GM19372 (cell line): Measurements from ENCODE around the gene UGT1A6.
"Not testable (repeated sequence)": the region's sequence is repeated elsewhere in the genome, so short reads cannot be mapped to it uniquely, and the experiment has no call there.

ENCODE experiments used
- ATAC-seq: cut with Tn5 transposase; IDR thresholded peaks from one replicate; pipeline ENCODE4 v1.9.1; 2021; ENCODE audit warnings: mild to moderate bottlenecking, low read depth, moderate library complexity; ENCODE audit not compliant: unreplicated experiment

Gene UGT1A6

DNA sequence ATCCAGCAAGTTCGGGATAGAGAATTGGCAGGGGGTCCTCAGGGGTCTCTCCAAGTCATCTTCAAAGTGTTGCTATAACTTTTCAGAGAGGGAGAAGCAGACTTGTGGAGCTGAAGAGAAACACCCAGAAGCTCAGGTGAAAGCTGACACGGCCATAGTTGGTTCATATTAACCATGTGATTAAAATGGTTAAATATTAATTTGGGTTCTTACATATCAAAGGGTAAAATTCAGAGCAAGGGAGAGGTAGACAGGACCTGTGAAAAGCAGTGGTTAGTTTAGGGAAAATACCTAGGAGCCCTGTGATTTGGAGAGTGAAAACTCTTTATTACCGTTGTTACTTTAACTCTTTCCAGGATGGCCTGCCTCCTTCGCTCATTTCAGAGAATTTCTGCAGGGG, at the start of gene UGT1A6:
TSS of gene UGT1A6 (plus strand) at position 243 of the 400 bp plus-strand sequence. CDS start at position 358, 115 bp downstream.
- ATAC-seq: no peak

DNA sequence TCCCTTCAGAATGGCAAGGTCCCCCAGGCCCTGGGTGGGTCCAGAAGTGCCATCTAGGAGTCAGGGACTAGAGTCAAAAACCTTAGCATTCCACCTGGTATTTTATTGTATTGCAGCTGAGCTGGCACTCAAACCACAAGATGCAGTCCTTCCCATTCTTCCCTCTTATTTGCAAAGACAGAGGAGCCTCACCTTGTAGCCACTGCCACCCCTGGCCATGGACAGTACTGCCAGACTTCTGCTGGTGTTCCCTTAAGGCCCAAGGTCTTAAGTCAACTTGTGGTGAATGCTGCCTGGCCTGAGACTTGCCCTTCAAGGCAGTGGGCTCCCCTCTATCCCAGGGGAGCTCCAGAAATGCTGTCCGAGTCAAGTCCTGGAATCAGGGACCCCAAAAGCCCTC, 49.6 kb upstream of the UGT1A6 start:
- no peak for ATAC-seq

DNA sequence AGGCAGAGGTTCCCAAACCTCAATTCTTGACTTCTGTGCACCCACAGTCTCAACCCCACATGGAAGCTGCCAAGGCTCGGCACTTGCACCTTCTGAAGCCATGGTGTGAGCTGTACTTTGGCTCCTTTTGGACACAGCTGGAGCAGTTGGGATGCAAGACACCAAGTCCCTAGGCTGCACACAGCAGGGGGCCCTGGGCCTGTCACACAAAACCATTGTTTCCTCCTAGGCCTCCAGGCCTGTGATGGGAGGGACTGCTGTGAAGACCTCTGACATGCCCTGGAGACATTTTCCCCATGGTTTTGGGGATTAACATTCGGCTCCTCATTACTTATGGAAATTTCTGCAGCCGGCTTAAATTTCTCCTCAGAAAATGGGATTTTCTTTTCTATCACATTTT, 46.7 kb upstream of the UGT1A6 start:
- not testable (repeated sequence) for ATAC-seq

DNA sequence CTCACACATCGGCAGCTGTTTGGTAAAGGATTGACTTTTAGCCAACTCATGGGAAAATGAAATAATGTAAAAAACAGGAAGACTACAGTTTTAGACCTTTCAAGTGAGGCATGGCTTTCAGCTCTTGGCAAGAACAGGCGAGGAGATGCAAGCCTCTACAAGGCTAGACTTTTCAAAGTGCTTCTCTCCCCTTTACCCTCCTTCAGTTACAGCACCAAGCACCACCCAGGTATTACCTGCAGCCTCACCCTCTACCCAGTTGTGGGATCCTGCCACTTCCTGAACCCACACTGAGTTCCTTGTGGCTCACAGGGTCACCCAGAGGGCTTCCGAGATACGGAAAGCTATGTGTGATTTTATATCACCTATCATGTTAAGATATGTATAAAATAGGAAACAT, 41.7 kb upstream of the UGT1A6 start:
- no peak for ATAC-seq

DNA sequence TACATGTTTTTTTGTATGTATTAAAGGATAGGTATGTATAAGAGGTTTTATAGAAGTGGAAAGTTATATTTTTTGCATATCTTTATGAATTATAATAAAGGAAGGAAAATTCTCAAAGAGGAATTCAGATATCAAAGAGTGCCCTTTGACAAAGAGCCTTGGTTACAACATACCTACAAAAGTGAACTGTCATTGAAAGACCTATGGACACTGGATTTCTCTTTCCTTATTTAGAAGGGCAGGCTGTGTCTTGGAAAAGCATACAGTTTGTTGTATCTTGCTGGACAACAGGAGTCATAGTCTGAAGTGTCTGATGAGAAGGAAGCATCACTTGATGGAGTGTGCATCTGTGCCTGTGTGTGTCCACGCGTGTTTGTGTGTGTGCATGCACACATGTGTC, 41.3 kb upstream of the UGT1A6 start:
- ATAC-seq: no peak

DNA sequence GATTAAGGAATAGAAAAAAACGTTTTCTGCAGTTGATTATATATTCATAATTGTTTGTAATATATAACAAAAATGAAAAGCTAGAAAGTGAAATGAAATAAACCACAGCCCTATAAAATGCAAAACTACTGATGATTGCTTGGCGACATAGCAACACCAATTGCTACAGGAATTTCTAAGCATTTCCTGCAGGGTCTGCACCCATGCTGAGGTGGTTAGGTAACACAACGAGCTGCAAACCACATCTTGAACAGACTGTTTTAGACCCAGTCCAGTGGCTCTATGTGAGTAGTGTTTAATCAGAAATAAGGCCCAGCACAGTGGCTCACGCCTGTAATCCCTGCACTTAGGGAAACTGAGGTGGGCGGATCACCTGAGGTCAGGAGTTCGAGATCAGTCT, 38.2 kb upstream of the UGT1A6 start:
- no peak for ATAC-seq

DNA sequence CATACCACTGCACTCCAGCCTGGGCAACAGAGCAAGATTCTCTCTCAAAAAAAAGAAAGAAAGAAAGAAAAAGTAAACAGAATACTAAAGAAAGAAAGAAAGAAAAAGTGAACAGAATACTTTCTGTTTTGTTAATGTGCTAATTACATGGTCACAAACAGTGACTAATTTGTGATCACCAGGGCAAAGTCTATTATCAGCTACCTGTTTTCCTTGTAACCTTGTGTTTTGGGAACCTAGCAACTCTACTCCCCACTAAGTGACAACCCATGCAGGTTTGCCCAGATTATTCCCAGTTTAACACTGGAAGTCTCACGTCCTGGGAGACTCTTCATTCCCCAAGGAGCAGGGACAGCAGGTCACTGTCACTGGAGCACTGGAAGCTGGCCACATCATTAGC, 37.6 kb upstream of the UGT1A6 start:
- no peak for ATAC-seq

DNA sequence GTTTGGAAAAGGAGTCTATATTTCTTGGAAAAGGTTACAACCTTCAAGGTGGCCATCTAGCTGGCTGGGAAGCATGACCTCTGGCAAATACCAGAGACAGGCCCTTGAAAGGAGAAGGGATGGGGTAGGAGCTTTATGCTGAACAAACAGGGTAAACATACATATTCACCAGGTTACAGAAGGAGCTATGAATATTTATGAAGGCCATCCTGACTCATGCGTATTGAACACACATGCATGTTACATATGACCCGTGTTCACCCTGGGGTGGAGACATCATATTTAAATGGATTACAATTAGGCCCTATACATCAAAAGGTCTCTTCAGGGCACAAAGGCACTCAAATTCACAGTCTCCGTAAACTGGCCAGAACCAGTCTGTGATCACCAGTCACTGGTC, 36.7 kb upstream of the UGT1A6 start:
- ATAC-seq: not testable (repeated sequence)

DNA sequence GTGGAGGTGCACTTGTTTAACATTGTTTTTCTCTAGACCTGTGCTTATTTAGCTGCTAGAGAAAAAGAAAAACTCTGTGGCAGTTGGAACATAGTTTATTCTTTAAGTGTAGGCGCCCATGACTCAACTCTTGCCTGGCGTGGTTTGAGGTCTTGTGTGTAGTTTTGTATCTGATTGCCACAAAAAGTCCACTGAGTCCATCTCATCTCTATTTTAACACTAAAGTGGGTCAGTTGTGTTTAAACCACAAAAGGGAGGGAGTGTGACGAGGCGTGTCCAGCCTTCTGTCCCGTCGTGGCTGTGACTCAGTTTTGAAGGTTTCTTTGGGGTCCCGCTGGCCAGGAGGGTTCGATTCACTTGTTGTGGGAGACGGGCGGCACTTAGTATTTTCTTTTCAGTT, 36.2 kb upstream of the UGT1A6 start:
- ATAC-seq: no peak

DNA sequence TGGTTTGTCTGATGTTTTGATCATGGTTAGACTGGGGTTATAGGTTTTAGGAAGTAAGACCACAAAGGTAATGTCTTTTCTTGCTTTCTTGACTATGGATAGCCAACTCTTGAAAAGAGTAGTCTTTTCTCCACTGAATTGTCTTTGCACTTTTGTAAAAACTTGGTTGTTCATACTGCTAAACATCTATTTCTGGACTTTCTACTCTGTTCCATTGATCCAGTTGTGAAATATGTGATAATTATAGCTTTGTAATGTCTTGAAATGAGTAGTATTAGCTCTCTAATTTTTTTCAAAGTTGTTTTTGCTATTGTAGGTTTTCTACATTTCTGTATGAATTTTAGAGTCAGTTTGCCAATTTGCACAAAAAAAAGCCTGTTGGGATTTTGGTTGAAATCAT, 34.1 kb upstream of the UGT1A6 start:
- no peak for ATAC-seq

DNA sequence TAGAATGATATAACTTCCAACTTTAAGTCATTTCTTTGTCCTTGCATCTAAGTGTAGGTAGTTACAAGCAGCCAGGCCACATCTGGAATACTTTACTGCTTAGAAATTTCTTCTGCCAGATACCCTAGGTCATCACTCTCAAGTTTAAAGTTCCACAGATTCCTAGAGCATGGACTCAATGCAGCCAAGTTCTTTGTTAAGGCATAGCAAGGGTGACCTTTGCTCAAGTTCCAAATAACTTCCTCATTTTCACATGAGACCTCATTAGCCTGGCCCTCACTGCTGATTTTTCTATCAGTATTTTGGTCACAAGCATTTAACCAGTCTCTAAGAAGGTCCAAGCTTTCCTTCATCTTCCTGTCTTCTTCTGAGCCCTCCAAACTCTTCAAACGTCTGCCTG, 28.8 kb upstream of the UGT1A6 start:
- ATAC-seq: no peak

DNA sequence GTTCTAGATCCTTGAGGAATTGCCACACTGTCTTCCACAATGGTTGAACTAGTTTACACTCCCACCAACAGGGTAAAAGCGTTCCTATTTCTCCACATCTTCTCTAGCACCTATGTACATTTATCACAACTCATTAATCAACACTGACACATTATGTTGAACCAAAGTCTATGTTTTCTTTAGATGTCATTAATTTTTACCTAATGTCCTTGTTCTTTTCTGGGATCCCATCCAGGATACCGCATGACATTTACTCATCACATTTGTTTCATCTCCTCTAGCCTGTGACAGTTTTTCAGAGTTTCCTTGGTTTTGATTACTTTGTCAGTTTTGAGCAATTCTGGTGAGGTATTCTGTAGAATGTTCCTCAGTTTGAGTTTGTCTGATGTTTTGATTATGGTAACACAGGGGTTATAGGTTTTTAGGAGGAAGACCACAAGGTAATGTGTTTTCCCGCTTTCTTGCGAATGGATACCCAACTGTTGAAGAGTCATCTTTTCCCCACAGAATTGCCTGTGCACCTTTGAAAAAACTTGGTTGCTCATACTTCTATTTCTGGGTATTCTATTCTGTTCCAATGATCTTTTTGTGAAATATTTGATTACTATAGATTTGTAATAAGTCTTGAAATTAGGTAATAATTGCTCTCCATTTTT, 24.0 kb upstream of the UGT1A6 start:
- no peak for ATAC-seq

DNA sequence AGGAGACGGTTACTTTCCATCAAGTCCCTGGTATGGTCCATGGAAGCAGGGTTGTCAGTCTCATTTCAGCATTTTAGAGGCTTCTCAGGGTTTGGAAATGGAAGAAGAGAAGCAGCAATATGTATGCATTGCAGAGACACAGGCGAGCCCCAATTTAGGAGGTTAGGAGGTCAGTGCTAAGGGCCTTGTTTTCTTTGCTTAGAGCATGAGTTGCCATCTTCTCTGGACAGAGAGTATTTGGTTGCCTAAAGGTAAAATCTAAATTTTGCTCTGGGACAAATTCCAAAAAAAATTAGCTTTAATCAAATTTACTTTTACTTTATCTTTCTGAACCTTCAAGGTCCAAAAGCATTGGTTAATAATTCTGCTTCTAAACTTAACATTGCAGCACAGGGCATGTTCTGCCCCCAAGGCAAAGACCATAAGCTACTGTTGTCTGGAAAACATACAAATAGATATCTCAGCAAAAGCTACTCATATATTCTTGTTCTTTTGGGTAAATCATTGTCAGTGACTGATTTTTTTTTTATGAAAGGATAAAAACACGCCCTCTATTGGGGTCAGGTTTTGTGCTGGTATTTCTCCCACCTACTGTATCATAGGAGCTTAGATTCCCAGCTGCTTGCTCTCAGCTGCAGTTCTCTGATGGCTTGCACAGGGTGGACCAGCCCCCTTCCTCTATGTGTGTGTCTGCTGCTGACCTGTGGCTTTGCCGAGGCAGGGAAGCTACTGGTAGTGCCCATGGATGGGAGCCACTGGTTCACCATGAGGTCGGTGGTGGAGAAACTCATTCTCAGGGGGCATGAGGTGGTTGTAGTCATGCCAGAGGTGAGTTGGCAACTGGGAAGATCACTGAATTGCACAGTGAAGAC, 21.2 kb upstream of the UGT1A6 start, which contains the start of gene UGT1A9:
TSS of gene UGT1A9 (plus strand) at position 609 of the 872 bp plus-strand sequence. CDS start at position 646, 37 bp downstream.
- no peak for ATAC-seq

DNA sequence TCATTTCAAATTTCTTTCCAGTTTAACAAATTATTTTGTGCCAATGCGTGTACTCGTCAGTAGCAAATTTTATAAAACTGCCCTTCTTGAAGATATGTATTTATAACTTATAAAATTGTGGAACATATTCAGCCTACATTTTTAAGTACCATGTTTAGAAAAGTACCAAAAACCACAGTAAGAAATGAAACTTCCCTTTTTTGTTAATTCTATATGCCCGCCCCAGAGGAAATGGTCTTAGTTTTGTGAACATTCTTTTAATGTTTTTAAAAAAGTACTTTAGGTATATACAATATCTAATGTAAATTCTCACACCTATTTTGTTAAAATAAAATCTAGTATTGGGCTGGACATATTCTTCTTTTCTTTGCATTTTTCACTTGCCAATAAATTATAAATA, 19.8 kb upstream of the UGT1A6 start:
- no peak for ATAC-seq

DNA sequence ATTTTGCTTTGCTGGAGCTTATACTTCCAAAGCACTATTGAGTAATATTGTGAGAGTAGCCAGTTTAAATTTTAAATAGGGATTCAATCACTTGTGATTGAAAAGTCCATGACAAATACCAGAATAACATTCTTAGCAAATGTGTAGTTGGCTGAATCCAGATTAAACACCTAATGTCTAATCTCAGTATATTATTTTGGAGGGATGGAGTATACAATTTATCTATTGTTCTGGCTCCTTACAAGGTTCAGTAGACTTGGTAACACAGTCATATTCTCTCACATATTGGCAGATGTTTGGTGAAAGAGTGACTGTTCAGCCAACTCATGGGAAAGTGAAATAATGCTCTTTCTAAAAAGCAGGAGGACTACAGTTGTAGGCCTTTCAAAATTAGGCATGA, 18.8 kb upstream of the UGT1A6 start:
- ATAC-seq: no peak

DNA sequence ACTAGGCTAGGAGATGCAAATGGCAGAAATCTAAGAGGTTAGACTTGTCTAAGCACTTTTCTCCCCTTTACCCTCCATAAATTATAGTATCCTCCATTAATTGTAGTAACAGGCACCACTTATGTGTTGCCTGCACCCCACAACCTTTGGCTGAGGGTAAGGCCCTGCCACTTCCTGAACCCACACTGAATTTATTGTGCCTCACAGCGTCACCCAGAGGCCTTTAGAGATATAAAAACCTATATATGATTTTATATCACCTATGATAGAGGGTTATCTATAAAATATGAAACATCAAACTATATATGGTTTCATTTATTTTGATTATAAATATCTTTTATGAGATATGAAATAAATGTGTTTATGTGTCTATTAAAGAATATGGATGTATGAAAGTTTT, 18.4 kb upstream of the UGT1A6 start:
- ATAC-seq: no peak

DNA sequence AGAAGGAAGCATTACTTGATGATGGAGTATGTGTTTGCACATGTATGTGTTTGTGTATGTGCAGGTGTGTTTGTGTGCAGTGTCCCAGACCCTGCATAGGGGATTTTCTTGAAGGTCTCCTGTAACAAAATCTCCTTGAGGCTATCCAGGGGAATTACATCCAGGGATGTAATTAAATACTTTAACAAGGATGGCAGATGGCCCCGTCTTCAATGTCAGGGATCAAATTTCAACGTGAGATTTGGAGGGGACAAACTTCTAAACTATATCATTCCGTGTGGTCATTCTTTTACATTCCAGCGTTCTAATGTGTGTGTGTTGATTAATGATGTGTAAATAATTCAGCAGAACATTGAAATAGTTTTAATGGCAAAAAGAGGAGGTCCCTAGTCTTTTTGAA, 17.7 kb upstream of the UGT1A6 start:
- no peak for ATAC-seq

DNA sequence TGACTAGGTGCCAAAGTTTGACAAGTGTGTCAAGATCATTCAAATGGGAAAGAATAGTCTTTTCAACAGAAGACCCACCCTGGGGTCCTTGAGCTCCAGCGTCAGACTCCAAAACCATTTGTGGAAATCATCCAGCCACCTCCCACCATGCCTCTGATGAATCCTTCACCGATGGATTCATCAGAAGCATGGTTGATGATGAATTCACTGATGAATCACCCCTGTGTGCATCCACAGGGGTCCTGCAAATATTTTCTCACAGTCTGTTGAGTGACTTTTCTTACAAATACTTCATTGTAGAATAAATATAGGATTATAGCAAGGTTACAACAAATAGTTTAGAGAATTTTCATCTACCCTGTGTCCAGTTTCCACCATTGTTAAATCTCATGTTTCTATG, 16.6 kb upstream of the UGT1A6 start:
- ATAC-seq: no peak

DNA sequence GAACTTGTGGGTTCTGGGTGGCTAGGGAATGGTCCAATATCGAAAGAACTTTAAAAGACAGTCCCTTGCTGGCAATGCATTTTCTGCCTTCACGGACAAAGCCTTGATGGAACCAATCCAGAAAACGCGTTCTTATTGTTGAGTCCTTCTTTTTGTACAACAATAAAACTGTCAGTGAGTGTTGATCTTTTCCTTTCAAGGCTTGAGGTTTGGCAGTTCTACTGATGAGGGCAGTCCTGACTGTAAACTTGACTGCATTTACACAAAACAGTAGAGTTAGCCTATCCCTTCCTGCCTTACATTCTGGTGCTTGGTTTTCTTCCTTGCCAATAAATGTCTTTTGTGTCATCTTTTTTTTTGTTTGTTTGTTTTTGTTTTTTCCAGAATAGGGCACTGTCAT, 13.5 kb upstream of the UGT1A6 start:
- no peak for ATAC-seq

DNA sequence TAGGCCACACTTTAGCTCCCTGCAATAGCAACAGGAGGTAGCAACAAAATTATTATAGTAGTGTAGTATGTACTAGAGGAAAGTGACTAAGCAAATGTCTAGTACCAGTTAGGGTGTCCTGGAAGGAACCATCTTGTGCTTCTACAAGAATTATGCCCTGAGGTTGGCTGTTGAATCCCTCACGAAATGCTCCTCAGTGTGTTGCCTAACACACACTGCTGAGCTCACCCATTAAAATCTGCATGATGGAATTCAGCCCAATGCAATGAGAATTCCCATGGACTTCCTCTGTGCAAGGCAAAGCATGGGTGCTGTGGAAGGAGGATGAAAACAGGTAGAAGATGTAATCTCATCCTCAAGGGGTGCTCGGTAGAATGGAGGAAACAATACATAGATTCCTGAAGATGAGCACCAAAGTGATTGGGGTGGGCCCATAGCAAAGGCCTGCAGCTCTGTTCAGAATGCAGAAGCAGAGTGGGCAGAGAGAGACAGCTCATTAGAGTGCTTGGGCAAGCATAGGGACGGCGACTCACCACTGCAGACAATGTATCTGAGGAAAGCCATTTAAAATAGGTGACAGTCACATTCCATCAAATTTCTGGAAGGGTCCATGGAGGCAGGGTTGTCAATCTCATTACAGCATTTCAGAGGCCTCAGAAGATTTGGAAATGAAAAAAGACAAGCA, 12.2 kb upstream of the UGT1A6 start:
- ATAC-seq: no peak

DNA sequence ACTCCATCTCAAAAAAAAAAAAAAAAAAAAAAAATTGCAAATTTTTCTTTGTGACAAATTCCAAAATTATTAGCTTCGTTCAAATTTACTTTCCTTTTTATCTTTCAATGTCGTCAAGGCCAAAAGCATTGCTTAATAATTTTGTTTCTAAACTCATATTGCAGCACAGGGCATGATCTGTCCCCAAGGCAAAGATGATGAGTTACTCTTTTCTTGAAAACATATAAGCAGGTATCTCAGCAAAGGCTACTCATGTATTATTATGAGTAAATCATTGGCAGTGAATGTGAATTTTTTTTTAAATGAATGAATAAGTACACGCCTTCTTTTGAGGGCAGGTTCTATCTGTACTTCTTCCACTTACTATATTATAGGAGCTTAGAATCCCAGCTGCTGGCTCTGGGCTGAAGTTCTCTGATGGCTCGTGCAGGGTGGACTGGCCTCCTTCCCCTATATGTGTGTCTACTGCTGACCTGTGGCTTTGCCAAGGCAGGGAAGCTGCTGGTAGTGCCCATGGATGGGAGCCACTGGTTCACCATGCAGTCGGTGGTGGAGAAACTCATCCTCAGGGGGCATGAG, 11.1 kb upstream of the UGT1A6 start, which contains the start of gene UGT1A7:
TSS of gene UGT1A7 (plus strand) at position 381 of the 579 bp plus-strand sequence. CDS start at position 418, 37 bp downstream.
- no peak for ATAC-seq
